Heart right ventricle (tissue), 16 donors: ENCODE results near the gene PPWD1. TPM values are rescaled to one million over a fixed set of nuclear protein-coding genes. Genes with fewer than 3 reads are reported as not detected.
"Not testable (repeated sequence)": the region's sequence is repeated elsewhere in the genome, so short reads cannot be mapped to it uniquely, and the experiment has no call there.

ENCODE experiments used
- ATAC-seq, 8 donors: fragments of 200-7000 bp; cut with Tn5 transposase; one replicate each; pipeline ENCODE4 v1.9.1; 2020; ENCODE audit warnings: mild to moderate bottlenecking in 8 of 8, moderate library complexity in 8 of 8, moderate number of reproducible peaks in 1 of 8
- DNase-seq, 2 donors: peaks; one replicate each; pipeline ENCODE4 v3.0.0-alpha.2; 2020
- H3K27ac ChIP-seq, 10 donors: fragments of 200-600 bp; sonication (generic) in 2 of 10; one replicate each; pipeline versions ENCODE4 v1.5.0 to v1.8.0; 2020 to 2022; ENCODE audit warnings: mild to moderate bottlenecking in 3 of 10
- H3K27me3 ChIP-seq, 7 donors: fragments of 200-600 bp; one replicate each; pipeline ENCODE4 v1.8.0; 2021 to 2022; ENCODE audit warnings: mild to moderate bottlenecking in 2 of 7
- H3K36me3 ChIP-seq, 9 donors: fragments of 200-600 bp; sonication (generic) in 1 of 9; one replicate each; pipeline versions ENCODE4 v1.5.0 to v1.8.0; 2020 to 2022; ENCODE audit warnings: mild to moderate bottlenecking in 2 of 9
- H3K4me1 ChIP-seq, 9 donors: fragments of 200-600 bp; sonication (generic) in 1 of 9; one replicate each; pipeline versions ENCODE4 v1.5.0 to v1.8.0; 2020 to 2022; ENCODE audit warnings: mild to moderate bottlenecking in 4 of 9
- H3K4me3 ChIP-seq, 10 donors: fragments of 200-600 bp; sonication (generic) in 2 of 10; one replicate each; pipeline versions ENCODE4 v1.5.0 to v1.8.0; 2020 to 2022; ENCODE audit warnings: mild to moderate bottlenecking in 7 of 10, moderate library complexity in 2 of 10
- H3K9me3 ChIP-seq, 11 donors: fragments of 200-600 bp in 10 of 11; sonication (generic) in 2 of 11; one replicate each; pipeline versions ENCODE4 v1.5.0 to v1.8.0; 2013 to 2022; ENCODE audit warnings: mild to moderate bottlenecking in 2 of 11, control low read depth in 1 of 11, moderate library complexity in 1 of 11
- CTCF ChIP-seq, 9 donors: fragments of 200-600 bp; sonication (generic) in 2 of 9; IDR thresholded peaks; one replicate each; pipeline versions ENCODE4 v1.5.0 to v1.8.0; 2021 to 2022; ENCODE audit warnings: antibody characterized with exemption in 9 of 9, mild to moderate bottlenecking in 5 of 9, moderate library complexity in 1 of 9
- WGBS, 2 donors: extraction: QIAGEN DNeasy Blood & Tissue Kit; methylation state at CpG; one replicate each; pipeline ENCODE4 v1.1.7; 2013; ENCODE audit warnings: inconsistent platforms in 1 of 2; 5-methylcytosine and 5-hydroxymethylcytosine counted together
- intact Hi-C, 10 donors: fragments of 100-400 bp; cut with DNase I; formaldehyde crosslinking; loops; one replicate each; pipeline versions ENCODE4 v1.11.1 to v1.14.2; 2022
- polyA plus RNA-seq, 2 donors: library from polyadenylated mRNA; stranded (reverse); fragments of 200-250 nt; gene quantifications; one replicate each; pipeline ENCODE4 v1.2.3, GENCODE V29; 2013
- total RNA-seq, 10 donors: library from RNA; stranded (reverse); fragmentation: NEBNext Ultra II Directional in 3 of 10; extraction: Animal tissue kit (Norgen Biotek cat#: 25700) in 3 of 10; gene quantifications; one replicate each; pipeline versions ENCODE4 v1.2.1 to v1.2.4, GENCODE V29; 2021 to 2023
- donor health status: Arrhythmogenic right ventricular cardiomyopathy.
- donor health status: ischemic (EF 13 %, LVEDD 7.1; RV severe dilation, severe dysfunction).
- donor health status: healthy with polysubstance abuse.
- donor health status: DM: no; HTN: yes; CAD: no.
- donor health status: DM: no; HTN: no; CAD: no.
- donor health status: ischemic (EF 25% LVEDD 6.9; RV normal size, moderate dysfunction).
- donor health status: ischemic (EF 25% LVEDD 5.7; RV mildly dilated, moderate dysfunction).
- donor health status: healthy.
- donor health status: DM: yes; HTN: yes; CAD: no.
- donor health status: Ischemic cardiomyopathy.
- donor health status: ischemic (EF 35%, LVEDD 5.7; RV mildly dilated, moderate dysfunction).
- donor health status: nonischemic (EF 11% LVEDD 7.7; RV severe dilation, severe dysfunction).
- donor health status: DM: yes; HTN: yes; CAD: no.
- donor health status: PGD.
- donor health status: ischemic (EF 29% LVEDD 5.4; RV normal size, mild dysfunction).
- donor health status: nonischemic (EF 23%, LVEDD 6.1; RV moderate dilation, normal function).

The PPWD1 gene
- total and polyA plus RNA-seq, 12 donors: 8.0 to 31.6 (median 16.2) TPM

- WGBS, 2 donors: 98% methylated on average over 2 of the region's 2 CpGs
- Histone ChIP-seq H3K27ac (no peak overlapping the region), H3K27me3 (no peaks in the 10 kb centered on the region), H3K9me3 (no peaks in the 10 kb centered on the region), H3K36me3 (peaks cover 0 to 100% (median 51%) of the 10 kb centered on the region in 9 donors), H3K4me1 (peaks cover 0 to 12% (median 0%) of the 10 kb centered on the region in 9 donors), H3K4me3 (no peak overlapping the region)
- DNase-seq (no peak), ATAC-seq (no peak)
- no peak for TF ChIP-seq CTCF (IDR thresholded peaks at IDR 0.05)
- intact Hi-C loops: no loop called here
These were observed 25.6 kb downstream of the PPWD1 start for GRCh38 chr5:65588694-65589093.

GRCh38 chr5:65601761-65602160, 38.7 kb downstream of the PPWD1 start:
- H3K27ac ChIP-seq, DNase-seq, ATAC-seq, intact Hi-C loops, H3K27me3 ChIP-seq, H3K4me3 ChIP-seq, H3K4me1 ChIP-seq: not testable (repeated sequence)
- peaks cover 0 to 13% (median 0%) of the 10 kb centered on the region in 11 donors for H3K9me3 ChIP-seq
- peaks cover 0 to 100% (median 60%) of the 10 kb centered on the region in 9 donors for H3K36me3 ChIP-seq
- 98 to 100% methylated on average over 1 of the region's 1 CpG for WGBS, 2 donors

GRCh38 chr5:65611524-65611923, 48.4 kb downstream of the PPWD1 start:
- ATAC-seq (no peak), DNase-seq (no peak)
- peaks cover 0 to 100% (median 48%) of the 10 kb centered on the region in 9 donors for H3K36me3 ChIP-seq
- peaks cover 0 to 7% (median 0%) of the 10 kb centered on the region in 9 donors for H3K4me1 ChIP-seq
- intact Hi-C loops: no loop called here
- H3K27ac ChIP-seq: no peak overlapping the region
- 60 to 68% methylated on average over 3 of the region's 3 CpGs for WGBS, 2 donors
- H3K9me3 ChIP-seq: no peaks in the 10 kb centered on the region
- TF ChIP-seq CTCF (IDR thresholded peaks at IDR 0.05): no peak
- H3K27me3 ChIP-seq: no peaks in the 10 kb centered on the region
- no peak overlapping the region for H3K4me3 ChIP-seq

GRCh38 chr5:65612298-65612907, 49.3 kb downstream of the PPWD1 start:
- intact Hi-C loops: no loop called here
- no peak for TF ChIP-seq CTCF (IDR thresholded peaks at IDR 0.05)
- H3K27ac ChIP-seq: no peak overlapping the region
- H3K4me1 ChIP-seq: peaks cover 0 to 7% (median 0%) of the 10 kb centered on the region in 9 donors
- DNase-seq (no peak), ATAC-seq (no peak)
- peaks cover 0 to 100% (median 45%) of the 10 kb centered on the region in 9 donors for H3K36me3 ChIP-seq
- no peak overlapping the region for H3K4me3 ChIP-seq
- WGBS, 2 donors: 89 to 91% methylated on average over 4 of the region's 4 CpGs
- H3K9me3 ChIP-seq: no peaks in the 10 kb centered on the region
- no peaks in the 10 kb centered on the region for H3K27me3 ChIP-seq

- no peak for TF ChIP-seq CTCF (IDR thresholded peaks at IDR 0.05)
- WGBS, 2 donors: 92 to 93% methylated on average over 4 of the region's 4 CpGs
- intact Hi-C loops: loop anchor here in 2 of 10 donors (5.0 to 10.0 kb wide), 2 partner anchors 58 to 305 kb away; partner anchors contain the start of genes CENPK (in 1 of the 2), ERBIN (in 1 of the 2) and PPWD1 (in 1 of the 2)
- ATAC-seq: no peak
- peaks cover 0 to 36% (median 3%) of the 10 kb centered on the region in 9 donors for H3K36me3 ChIP-seq
- H3K4me1 ChIP-seq: peaks cover 4 to 36% (median 25%) of the 10 kb centered on the region in 9 donors
- no peak for DNase-seq
- H3K4me3 ChIP-seq: no peak overlapping the region
- H3K27me3 ChIP-seq: no peaks in the 10 kb centered on the region
- H3K27ac ChIP-seq: no peak overlapping the region
- no peaks in the 10 kb centered on the region for H3K9me3 ChIP-seq
These were observed 56.9 kb downstream of the PPWD1 start for GRCh38 chr5:65620021-65620420.

GRCh38 chr5:65621961-65622360, 58.9 kb downstream of the PPWD1 start:
- peaks cover 0 to 16% (median 0%) of the 10 kb centered on the region in 9 donors for H3K36me3 ChIP-seq
- not testable (repeated sequence) for ATAC-seq, H3K9me3 ChIP-seq, H3K27me3 ChIP-seq, H3K4me3 ChIP-seq, H3K27ac ChIP-seq, DNase-seq
- H3K4me1 ChIP-seq: peaks cover 4 to 50% (median 42%) of the 10 kb centered on the region in 9 donors
- 83 to 88% methylated on average over 4 of the region's 4 CpGs for WGBS, 2 donors
- intact Hi-C loops: loop anchor here in 2 of 10 donors (5.0 to 10.0 kb wide), 2 partner anchors 60 to 303 kb away; partner anchors contain the start of genes CENPK (in 1 of the 2), ERBIN (in 1 of the 2) and PPWD1 (in 1 of the 2)
